Measurements from ENCODE around the gene RABGAP1L.

Gene RABGAP1L

GRCh38 chr1:174169342-174169741 lies 10.0 kb downstream of the RABGAP1L start:
- Histone ChIP-seq H3K4me3 (ENCODE audit: low read depth, low read length) (no peak overlapping the region), H3K27ac (ENCODE audit: extremely low read depth, low read depth, low read length) (no peak overlapping the region), H3K36me3 (ENCODE audit: control insufficient read depth in 2 of 2, insufficient read depth in 1 of 2, low read length in 2 of 2) (no peaks in the 10 kb centered on the region), H3K9me3 (ENCODE audit: control insufficient read depth, insufficient read depth, low read depth, low read length) (no peaks in the 10 kb centered on the region), H3K4me1 (ENCODE audit: control insufficient read depth, insufficient read depth, low read length) (no peaks in the 10 kb centered on the region)
- ChIA-PET POLR2A (no interaction called here), CTCF (no interaction called here)
- TF ChIP-seq ZNF510 (tag by site-specific recombination; IDR thresholded peaks at IDR 0.05; ENCODE audit: insufficient replicate concordance) (no peak), ZNF223 (tag by site-specific recombination; IDR thresholded peaks at IDR 0.05) (no peak), ZNF768 (tag by site-specific recombination; IDR thresholded peaks at IDR 0.05) (no peak), ZSCAN4 (tag by site-specific recombination; IDR thresholded peaks at IDR 0.05) (no peak), OVOL3 (tag by site-specific recombination; IDR thresholded peaks at IDR 0.05) (no peak), WT1 (tag by site-specific recombination; IDR thresholded peaks at IDR 0.05) (no peak), REPIN1 (tag by site-specific recombination; IDR thresholded peaks at IDR 0.05; ENCODE audit: low read depth) (no peak), ZNF521 (tag by site-specific recombination; IDR thresholded peaks at IDR 0.05) (no peak), OSR2 (tag by site-specific recombination; IDR thresholded peaks at IDR 0.05) (no peak)
- TF ChIP-seq, protein P1, sequence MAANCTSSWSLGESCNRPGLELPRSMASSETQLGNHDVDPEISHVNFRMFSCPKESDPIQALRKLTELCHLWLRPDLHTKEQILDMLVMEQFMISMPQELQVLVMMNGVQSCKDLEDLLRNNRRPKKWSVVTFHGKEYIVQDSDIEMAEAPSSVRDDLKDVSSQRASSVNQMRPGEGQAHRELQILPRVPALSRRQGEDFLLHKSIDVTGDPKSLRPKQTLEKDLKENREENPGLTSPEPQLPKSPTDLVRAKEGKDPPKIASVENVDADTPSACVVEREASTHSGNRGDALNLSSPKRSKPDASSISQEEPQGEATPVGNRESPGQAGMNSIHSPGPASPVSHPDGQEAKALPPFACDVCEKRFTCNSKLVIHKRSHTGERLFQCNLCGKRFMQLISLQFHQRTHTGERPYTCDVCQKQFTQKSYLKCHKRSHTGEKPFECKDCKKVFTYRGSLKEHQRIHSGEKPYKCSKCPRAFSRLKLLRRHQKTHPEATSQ (tag by site-specific recombination; IDR thresholded peaks at IDR 0.05): no peak
- TF ChIP-seq, protein P2, sequence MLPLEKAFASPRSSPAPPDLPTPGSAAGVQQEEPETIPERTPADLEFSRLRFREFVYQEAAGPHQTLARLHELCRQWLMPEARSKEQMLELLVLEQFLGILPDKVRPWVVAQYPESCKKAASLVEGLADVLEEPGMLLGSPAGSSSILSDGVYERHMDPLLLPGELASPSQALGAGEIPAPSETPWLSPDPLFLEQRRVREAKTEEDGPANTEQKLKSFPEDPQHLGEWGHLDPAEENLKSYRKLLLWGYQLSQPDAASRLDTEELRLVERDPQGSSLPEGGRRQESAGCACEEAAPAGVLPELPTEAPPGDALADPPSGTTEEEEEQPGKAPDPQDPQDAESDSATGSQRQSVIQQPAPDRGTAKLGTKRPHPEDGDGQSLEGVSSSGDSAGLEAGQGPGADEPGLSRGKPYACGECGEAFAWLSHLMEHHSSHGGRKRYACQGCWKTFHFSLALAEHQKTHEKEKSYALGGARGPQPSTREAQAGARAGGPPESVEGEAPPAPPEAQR (tag by site-specific recombination; IDR thresholded peaks at IDR 0.05): no peak

GRCh38 chr1:174171073-174171472 lies 11.8 kb downstream of the RABGAP1L start:
- H3K4me1 ChIP-seq (ENCODE audit: control insufficient read depth, insufficient read depth, low read length): no peaks in the 10 kb centered on the region
- no peak overlapping the region for H3K4me3 ChIP-seq (ENCODE audit: low read depth, low read length)
- no peak overlapping the region for H3K27ac ChIP-seq (ENCODE audit: extremely low read depth, low read depth, low read length)
- POLR2A ChIA-PET: no interaction called here
- CTCF ChIA-PET: no interaction called here
- no peaks in the 10 kb centered on the region for H3K36me3 ChIP-seq (ENCODE audit: control insufficient read depth in 2 of 2, insufficient read depth in 1 of 2, low read length in 2 of 2)
- no peaks in the 10 kb centered on the region for H3K9me3 ChIP-seq (ENCODE audit: control insufficient read depth, insufficient read depth, low read depth, low read length)
- TF ChIP-seq ZBTB26 (tag by site-specific recombination; optimal IDR thresholded peaks at IDR 0.05) (no peak), ZBTB17 (tag by site-specific recombination; IDR thresholded peaks at IDR 0.05) (no peak), ZNF626 (tag by site-specific recombination; IDR thresholded peaks at IDR 0.05) (no peak)

- Histone ChIP-seq H3K27ac (ENCODE audit: extremely low read depth, low read depth, low read length) (no peak overlapping the region), H3K9me3 (ENCODE audit: control insufficient read depth, insufficient read depth, low read depth, low read length) (no peaks in the 10 kb centered on the region), H3K4me1 (ENCODE audit: control insufficient read depth, insufficient read depth, low read length) (no peaks in the 10 kb centered on the region), H3K4me3 (ENCODE audit: low read depth, low read length) (no peak overlapping the region), H3K36me3 (ENCODE audit: control insufficient read depth in 2 of 2, insufficient read depth in 1 of 2, low read length in 2 of 2) (no peaks in the 10 kb centered on the region)
- CTCF ChIA-PET: interaction anchor here (0.8 to 1.1 kb wide), 2 partner anchors 11 to 15 kb away, joined by 6 to 7 read pairs; no protein-coding TSS in a partner anchor
- POLR2A ChIA-PET: no interaction called here
- TF ChIP-seq, protein P3, sequence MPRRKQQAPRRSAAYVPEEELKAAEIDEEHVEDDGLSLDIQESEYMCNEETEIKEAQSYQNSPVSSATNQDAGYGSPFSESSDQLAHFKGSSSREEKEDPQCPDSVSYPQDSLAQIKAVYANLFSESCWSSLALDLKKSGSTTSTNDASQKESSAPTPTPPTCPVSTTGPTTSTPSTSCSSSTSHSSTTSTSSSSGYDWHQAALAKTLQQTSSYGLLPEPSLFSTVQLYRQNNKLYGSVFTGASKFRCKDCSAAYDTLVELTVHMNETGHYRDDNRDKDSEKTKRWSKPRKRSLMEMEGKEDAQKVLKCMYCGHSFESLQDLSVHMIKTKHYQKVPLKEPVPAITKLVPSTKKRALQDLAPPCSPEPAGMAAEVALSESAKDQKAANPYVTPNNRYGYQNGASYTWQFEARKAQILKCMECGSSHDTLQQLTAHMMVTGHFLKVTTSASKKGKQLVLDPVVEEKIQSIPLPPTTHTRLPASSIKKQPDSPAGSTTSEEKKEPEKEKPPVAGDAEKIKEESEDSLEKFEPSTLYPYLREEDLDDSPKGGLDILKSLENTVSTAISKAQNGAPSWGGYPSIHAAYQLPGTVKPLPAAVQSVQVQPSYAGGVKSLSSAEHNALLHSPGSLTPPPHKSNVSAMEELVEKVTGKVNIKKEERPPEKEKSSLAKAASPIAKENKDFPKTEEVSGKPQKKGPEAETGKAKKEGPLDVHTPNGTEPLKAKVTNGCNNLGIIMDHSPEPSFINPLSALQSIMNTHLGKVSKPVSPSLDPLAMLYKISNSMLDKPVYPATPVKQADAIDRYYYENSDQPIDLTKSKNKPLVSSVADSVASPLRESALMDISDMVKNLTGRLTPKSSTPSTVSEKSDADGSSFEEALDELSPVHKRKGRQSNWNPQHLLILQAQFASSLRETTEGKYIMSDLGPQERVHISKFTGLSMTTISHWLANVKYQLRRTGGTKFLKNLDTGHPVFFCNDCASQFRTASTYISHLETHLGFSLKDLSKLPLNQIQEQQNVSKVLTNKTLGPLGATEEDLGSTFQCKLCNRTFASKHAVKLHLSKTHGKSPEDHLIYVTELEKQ (tag by site-specific recombination; IDR thresholded peaks at IDR 0.05; ENCODE audit: borderline replicate concordance): no peak
- no peak for TF ChIP-seq ZBTB1 (tag by site-specific recombination; IDR thresholded peaks at IDR 0.05)
- no peak for TF ChIP-seq KLF8 (tag by site-specific recombination; IDR thresholded peaks at IDR 0.05)
- TF ChIP-seq ZNF837 (tag by site-specific recombination; IDR thresholded peaks at IDR 0.05): no peak
- TF ChIP-seq, protein P2 (tag by site-specific recombination; IDR thresholded peaks at IDR 0.05): no peak
- no peak for TF ChIP-seq ZNF658 (tag by site-specific recombination; IDR thresholded peaks at IDR 0.05)
- TF ChIP-seq ZNF10 (tag by site-specific recombination; IDR thresholded peaks at IDR 0.05): no peak
These were observed 15.4 kb downstream of the RABGAP1L start for GRCh38 chr1:174174461-174175329.

All from HEK293 (cell line).